Cerebellar nuclear complex (tissue), 1 donor: ENCODE results near the gene MT1B.
A peak's percentile ranks its signal among the peaks of the same experiment; 100 is the strongest.

ENCODE experiments used
- DNase-seq, 2 experiments: peaks; one replicate each; lab custom pipeline; 2025; lab: John Stamatoyannopoulos, UW

Gene MT1B

GRCh38 chr16:56684926-56685590 lies 33.4 kb downstream of the MT1B start:
- DNase-seq, result peak in 1 of 2 experiments; percentile 39

GRCh38 chr16:56686758-56687157 lies 35.1 kb downstream of the MT1B start:
- DNase-seq, result no peak

- DNase-seq, result no peak
Observed at GRCh38 chr16:56688762-56689161, 37.1 kb downstream of the MT1B start.

- DNase-seq, result no peak
Observed at GRCh38 chr16:56689171-56689570, 37.5 kb downstream of the MT1B start.

GRCh38 chr16:56690420-56691122 lies 38.9 kb downstream of the MT1B start:
- DNase-seq, result no peak

GRCh38 chr16:56691885-56692284 lies 40.2 kb downstream of the MT1B start:
- no peak for DNase-seq

- DNase-seq, result no peak
Observed at GRCh38 chr16:56695246-56695645, 43.6 kb downstream of the MT1B start.

- no peak for DNase-seq
Observed at GRCh38 chr16:56697456-56698155, 45.9 kb downstream of the MT1B start.

- no peak for DNase-seq
Observed at GRCh38 chr16:56700195-56700594, 48.5 kb downstream of the MT1B start.

GRCh38 chr16:56700631-56701030 lies 48.9 kb downstream of the MT1B start:
- DNase-seq, result no peak

- no peak for DNase-seq
Observed at GRCh38 chr16:56701534-56701933, 49.8 kb downstream of the MT1B start.
